HFF-Myc (cell line): ENCODE data around the gene CSRP1.

Experiments used
- DNase-seq: peaks from one replicate; pipeline ENCODE4 v3.0.0-alpha.2; 2011; ENCODE audit warnings: low read depth; ENCODE audit errors: extremely low read depth
- H3K4me3 ChIP-seq: replicated peaks from 2 replicates; pipeline ENCODE4 v1.5.1; 2011; ENCODE audit warnings: low read depth, mild to moderate bottlenecking, control low read depth, low read length
- CTCF ChIP-seq: IDR thresholded peaks from 2 replicates; pipeline ENCODE4 v1.5.1; 2012; ENCODE audit warnings: mild to moderate bottlenecking, low read depth, low read length, control low read depth; ENCODE audit errors: missing control alignments

Gene CSRP1

GRCh38 chr1:201501144-201501543 lies 5.8 kb downstream of the CSRP1 start:
- H3K4me3 ChIP-seq = no peak overlapping the region
- no peak for TF ChIP-seq CTCF
- no peak for DNase-seq

GRCh38 chr1:201500670-201501120 lies 6.2 kb downstream of the CSRP1 start:
- DNase-seq = no peak
- no peak for TF ChIP-seq CTCF
- H3K4me3 ChIP-seq = no peak overlapping the region

- no peak for DNase-seq
- TF ChIP-seq CTCF = no peak
Measured at GRCh38 chr1:201499795-201500669, 6.9 kb downstream of the CSRP1 start.

GRCh38 chr1:201499191-201499590 lies 7.7 kb downstream of the CSRP1 start:
- no peak overlapping the region for H3K4me3 ChIP-seq
- no peak for TF ChIP-seq CTCF
- DNase-seq = no peak

More at GRCh38 chr1:201499795-201500669, 6.9 kb downstream of the CSRP1 start:
- H3K4me3 ChIP-seq = no peak overlapping the region

- TF ChIP-seq CTCF = no peak
- no peak overlapping the region for H3K4me3 ChIP-seq
- DNase-seq = no peak
Measured at GRCh38 chr1:201498621-201499020, 8.3 kb downstream of the CSRP1 start.

- H3K4me3 ChIP-seq = no peak overlapping the region
- no peak for TF ChIP-seq CTCF
- DNase-seq = no peak
Measured at GRCh38 chr1:201497935-201498509, 8.9 kb downstream of the CSRP1 start.
